ENCODE data around the gene TRAM2. TPM values are rescaled to one million over a fixed set of nuclear protein-coding genes. Genes with fewer than 3 reads are reported as not detected.

The TRAM2 gene
- total RNA-seq, 1 experiment from 2014 or later: 13.4 TPM

GRCh38 chr6:52510213-52510562 lies 66.7 kb downstream of the TRAM2 start:
- CTCF ChIA-PET: no interaction called here
- POLR2A ChIA-PET: no interaction called here
- TF ChIP-seq NFYB (CRISPR knock-in tag; conservative IDR thresholded peaks at IDR 0.05; ENCODE audit: low read depth): no peak
- no peak overlapping the region for H3K4me3 Mint-ChIP-seq
- no peak for DNase-seq (ENCODE audit: low spot score)
- H3K27ac Mint-ChIP-seq: peak overlapping the region; percentile 72; the same call in 1 of the 2 replicates
- H3K4me1 Mint-ChIP-seq: peaks cover 37% of the 10 kb centered on the region
- peaks cover 41% of the 10 kb centered on the region for H3K36me3 Mint-ChIP-seq
- H3K9me3 Mint-ChIP-seq: no peaks in the 10 kb centered on the region
- ATAC-seq: no peak
- H3K27me3 Mint-ChIP-seq (ENCODE audit: low read depth): no peaks in the 10 kb centered on the region

DNA sequence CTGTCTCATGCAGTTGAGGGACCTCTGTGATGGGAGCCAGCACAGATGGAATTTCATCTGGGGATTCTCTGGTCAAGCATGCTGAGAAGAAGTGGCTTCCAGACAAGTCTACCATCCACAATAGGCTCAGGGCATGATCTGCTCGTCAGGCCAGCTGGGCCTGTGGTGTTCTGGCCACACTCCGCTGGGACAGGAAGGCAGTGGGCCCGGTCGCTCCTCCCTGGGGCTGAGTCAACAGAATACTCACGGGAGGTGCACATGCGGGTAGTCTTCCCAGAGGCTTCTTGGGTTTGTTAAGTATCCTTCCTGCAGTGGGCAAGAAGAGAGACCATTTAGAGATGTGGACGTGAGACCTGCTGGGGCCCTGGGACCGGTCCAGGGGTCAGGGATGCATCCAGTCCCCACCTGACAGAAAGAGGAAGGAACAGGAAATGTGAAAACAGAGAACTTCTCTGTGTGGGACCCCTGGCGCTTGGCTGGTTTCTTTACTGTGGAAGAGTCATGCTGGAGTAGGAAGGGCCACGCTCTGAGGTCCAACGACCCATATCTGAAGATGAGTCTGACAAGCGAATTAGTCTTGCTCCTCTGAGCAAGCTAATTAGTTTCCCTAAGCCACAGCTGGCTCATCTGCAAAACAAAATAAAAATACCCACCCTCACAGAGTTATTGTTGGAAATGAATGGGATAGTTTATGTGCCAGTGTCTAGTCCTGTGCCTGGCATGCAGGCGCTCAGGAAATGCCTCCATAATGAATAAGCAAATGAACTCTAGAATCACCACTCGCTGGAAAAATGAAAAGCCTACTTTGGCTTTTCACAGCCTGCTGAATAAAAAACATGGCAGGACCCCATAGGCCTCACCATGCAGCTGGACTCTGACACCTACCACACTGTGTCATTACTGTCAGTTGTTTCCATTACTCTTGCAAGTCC lies 67.3 kb downstream of the TRAM2 start:
- Mint-ChIP-seq H3K27ac (no peak overlapping the region), H3K4me1 (peaks cover 31% of the 10 kb centered on the region), H3K4me3 (no peak overlapping the region), H3K36me3 (peaks cover 45% of the 10 kb centered on the region), H3K9me3 (no peaks in the 10 kb centered on the region), H3K27me3 (ENCODE audit: low read depth) (no peaks in the 10 kb centered on the region)
- ATAC-seq (no peak), DNase-seq (ENCODE audit: low spot score) (no peak)
- ChIA-PET CTCF (no interaction called here), POLR2A (no interaction called here)
- TF ChIP-seq NR3C1 (CRISPR knock-in tag; conservative IDR thresholded peaks at IDR 0.05; ENCODE audit: low read depth): no peak
- TF ChIP-seq FOXJ3 (CRISPR knock-in tag; IDR thresholded peaks at IDR 0.05; ENCODE audit: borderline replicate concordance): no peak
- TF ChIP-seq, protein P1, sequence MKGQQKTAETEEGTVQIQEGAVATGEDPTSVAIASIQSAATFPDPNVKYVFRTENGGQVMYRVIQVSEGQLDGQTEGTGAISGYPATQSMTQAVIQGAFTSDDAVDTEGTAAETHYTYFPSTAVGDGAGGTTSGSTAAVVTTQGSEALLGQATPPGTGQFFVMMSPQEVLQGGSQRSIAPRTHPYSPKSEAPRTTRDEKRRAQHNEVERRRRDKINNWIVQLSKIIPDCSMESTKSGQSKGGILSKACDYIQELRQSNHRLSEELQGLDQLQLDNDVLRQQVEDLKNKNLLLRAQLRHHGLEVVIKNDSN (CRISPR knock-in tag; IDR thresholded peaks at IDR 0.05): no peak
- TF ChIP-seq ZNF232 (CRISPR knock-in tag; IDR thresholded peaks at IDR 0.05): no peak

DNA sequence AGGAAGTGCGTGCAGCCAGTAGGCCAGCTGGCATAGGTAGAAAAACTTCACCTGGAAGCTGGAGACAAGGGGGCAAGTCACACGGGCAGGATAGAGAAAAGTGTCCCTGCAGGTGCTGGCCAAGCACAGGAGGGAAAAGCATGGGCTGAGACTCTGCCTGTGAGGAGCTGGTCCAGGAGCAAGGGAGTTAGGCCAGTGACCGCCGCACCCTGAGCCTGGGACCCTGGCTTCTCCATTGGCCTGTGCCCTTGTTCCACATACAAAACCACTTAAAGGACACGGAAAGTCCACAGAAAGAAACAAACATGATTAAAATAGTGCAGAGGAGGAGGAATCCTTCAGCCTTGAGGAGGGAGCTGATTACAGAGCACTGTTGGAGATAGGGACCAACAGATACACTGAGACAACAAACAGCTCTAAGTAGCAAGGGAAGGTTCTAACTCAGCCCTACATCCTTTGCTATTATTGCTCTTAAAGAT lies 68.6 kb downstream of the TRAM2 start:
- POLR2A ChIA-PET: no interaction called here
- Mint-ChIP-seq H3K4me1 (peaks cover 21% of the 10 kb centered on the region), H3K27me3 (ENCODE audit: low read depth) (no peaks in the 10 kb centered on the region), H3K27ac (no peak overlapping the region; the same call in 1 of the 2 replicates), H3K4me3 (no peak overlapping the region), H3K9me3 (no peaks in the 10 kb centered on the region), H3K36me3 (peaks cover 40% of the 10 kb centered on the region)
- ATAC-seq (no peak), DNase-seq (ENCODE audit: low spot score) (no peak)
- TF ChIP-seq, protein P2, sequence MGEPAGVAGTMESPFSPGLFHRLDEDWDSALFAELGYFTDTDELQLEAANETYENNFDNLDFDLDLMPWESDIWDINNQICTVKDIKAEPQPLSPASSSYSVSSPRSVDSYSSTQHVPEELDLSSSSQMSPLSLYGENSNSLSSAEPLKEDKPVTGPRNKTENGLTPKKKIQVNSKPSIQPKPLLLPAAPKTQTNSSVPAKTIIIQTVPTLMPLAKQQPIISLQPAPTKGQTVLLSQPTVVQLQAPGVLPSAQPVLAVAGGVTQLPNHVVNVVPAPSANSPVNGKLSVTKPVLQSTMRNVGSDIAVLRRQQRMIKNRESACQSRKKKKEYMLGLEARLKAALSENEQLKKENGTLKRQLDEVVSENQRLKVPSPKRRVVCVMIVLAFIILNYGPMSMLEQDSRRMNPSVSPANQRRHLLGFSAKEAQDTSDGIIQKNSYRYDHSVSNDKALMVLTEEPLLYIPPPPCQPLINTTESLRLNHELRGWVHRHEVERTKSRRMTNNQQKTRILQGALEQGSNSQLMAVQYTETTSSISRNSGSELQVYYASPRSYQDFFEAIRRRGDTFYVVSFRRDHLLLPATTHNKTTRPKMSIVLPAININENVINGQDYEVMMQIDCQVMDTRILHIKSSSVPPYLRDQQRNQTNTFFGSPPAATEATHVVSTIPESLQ (CRISPR knock-in tag; IDR thresholded peaks at IDR 0.05): no peak
- TF ChIP-seq NR3C1 (CRISPR knock-in tag; conservative IDR thresholded peaks at IDR 0.05; ENCODE audit: low read depth): no peak
- TF ChIP-seq ATF3 (CRISPR knock-in tag; conservative IDR thresholded peaks at IDR 0.05): no peak
- TF ChIP-seq TEAD1 (CRISPR knock-in tag; IDR thresholded peaks at IDR 0.05): no peak
- no peak for TF ChIP-seq KAT7 (CRISPR knock-in tag; IDR thresholded peaks at IDR 0.05; ENCODE audit: borderline replicate concordance)
- no peak for TF ChIP-seq ZNF317 (CRISPR knock-in tag; IDR thresholded peaks at IDR 0.05; ENCODE audit: borderline replicate concordance, low read depth)
- TF ChIP-seq, protein P1 (CRISPR knock-in tag; IDR thresholded peaks at IDR 0.05): no peak
- no peak for TF ChIP-seq NR1H2 (CRISPR knock-in tag; IDR thresholded peaks at IDR 0.05)
- no peak for TF ChIP-seq GTF2I (CRISPR knock-in tag; conservative IDR thresholded peaks at IDR 0.05)
- no peak for TF ChIP-seq ZNF423 (CRISPR knock-in tag; IDR thresholded peaks at IDR 0.05)
- no peak for TF ChIP-seq NFE2L1 (CRISPR knock-in tag; IDR thresholded peaks at IDR 0.05)
- no peak for TF ChIP-seq FOXJ3 (CRISPR knock-in tag; IDR thresholded peaks at IDR 0.05; ENCODE audit: borderline replicate concordance)
- no peak for TF ChIP-seq FOXP1 (CRISPR knock-in tag; IDR thresholded peaks at IDR 0.05; ENCODE audit: borderline replicate concordance)
- no peak for TF ChIP-seq ZNF425 (CRISPR knock-in tag; conservative IDR thresholded peaks at IDR 0.05)
- no peak for TF ChIP-seq CREB1 (CRISPR knock-in tag; IDR thresholded peaks at IDR 0.05)
- CTCF ChIA-PET: no interaction called here
